ENCODE results near the gene SOX8.
"Not testable (repeated sequence)": the region's sequence is repeated elsewhere in the genome, so short reads cannot be mapped to it uniquely, and the experiment has no call there.

SOX8 gene

DNA sequence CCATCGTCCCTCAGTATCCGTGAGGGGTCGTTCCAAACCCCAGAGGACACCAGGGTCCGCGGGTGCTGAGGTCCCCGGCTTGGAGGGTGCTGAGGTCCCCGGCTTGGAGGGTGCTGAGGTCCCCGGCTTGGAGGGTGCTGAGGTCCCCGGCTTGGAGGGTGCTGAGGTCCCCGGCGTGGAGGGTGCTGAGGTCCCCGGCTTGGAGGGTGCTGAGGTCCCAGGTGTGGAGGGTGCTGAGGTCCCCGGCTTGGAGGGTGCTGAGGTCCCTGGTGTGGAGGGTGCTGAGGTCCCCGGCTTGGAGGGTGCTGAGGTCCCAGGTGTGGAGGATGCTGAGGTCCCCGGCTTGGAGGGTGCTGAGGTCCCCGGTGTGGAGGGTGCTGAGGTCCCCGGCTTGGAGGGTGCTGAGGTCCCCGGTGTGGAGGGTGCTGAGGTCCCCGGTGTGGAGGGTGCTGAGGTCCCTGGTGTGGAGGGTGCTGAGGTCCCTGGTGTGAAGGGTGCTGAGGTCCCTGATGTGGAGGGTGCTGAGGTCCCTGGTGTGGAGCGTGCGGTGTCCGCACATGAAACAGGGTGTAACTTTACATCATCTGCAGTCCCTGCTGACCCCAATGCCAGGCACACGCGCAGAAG lies 43.7 kb downstream of the SOX8 start:
- H3K4me1 ChIP-seq (ENCODE audit: control insufficient read depth, low read depth, low read length); H3K36me3 ChIP-seq (ENCODE audit: control insufficient read depth, low read depth, low read length); H3K27me3 ChIP-seq (ENCODE audit: control insufficient read depth, insufficient read depth, low read length); H3K9me3 ChIP-seq (ENCODE audit: control insufficient read depth, low read depth, low read length); H3K27ac ChIP-seq (ENCODE audit: low read length); H3K4me3 ChIP-seq (ENCODE audit: low read length); H3K9ac ChIP-seq (ENCODE audit: low read length): not testable (repeated sequence)

DNA sequence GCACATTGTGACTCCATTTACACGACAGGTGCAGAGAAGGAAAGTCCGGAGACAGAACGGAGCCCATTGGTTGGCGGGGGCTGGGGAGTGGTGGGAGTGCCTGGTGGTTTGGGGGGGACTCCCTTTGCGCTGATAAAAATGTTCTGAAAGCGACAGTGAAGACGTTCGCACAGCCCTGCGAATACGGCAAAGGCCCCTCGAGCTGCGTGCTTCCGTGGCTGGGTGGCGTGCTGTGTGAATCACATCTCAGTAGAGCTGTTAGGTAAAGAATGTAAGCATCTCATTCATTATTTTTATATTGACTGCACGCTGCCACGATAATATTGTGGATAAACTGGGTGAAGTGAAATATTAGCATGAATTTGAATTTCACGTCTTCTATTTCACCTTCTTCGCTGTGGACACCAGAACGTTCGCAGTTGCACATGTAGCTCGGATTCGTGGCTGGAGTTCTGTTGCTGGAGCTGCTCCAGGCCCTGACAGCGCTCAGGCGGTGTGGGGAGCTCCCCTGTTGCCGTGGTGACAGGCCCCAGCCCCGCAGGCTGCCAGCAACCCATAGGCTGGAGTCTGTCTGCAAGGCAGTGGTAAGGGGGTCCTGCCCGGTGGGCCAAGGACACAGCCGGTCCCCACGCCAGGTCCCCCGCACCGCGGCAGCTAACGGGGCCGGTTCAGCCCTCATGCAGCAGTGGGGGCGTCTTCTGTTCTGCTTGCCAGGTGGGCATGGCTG lies 44.6 kb downstream of the SOX8 start:
- Histone ChIP-seq H3K4me3 (ENCODE audit: low read length) (no peak overlapping the region), H3K27me3 (ENCODE audit: control insufficient read depth, insufficient read depth, low read length) (no peaks in the 10 kb centered on the region)

GRCh38 chr16:1026784-1027500 lies 45.4 kb downstream of the SOX8 start:
- H3K27ac ChIP-seq (ENCODE audit: low read length) = no peak overlapping the region
- H3K27me3 ChIP-seq (ENCODE audit: control insufficient read depth, insufficient read depth, low read length) = no peaks in the 10 kb centered on the region
- H3K4me1 ChIP-seq (ENCODE audit: control insufficient read depth, low read depth, low read length) = no peaks in the 10 kb centered on the region
- no peak overlapping the region for H3K9ac ChIP-seq (ENCODE audit: low read length)
- no peaks in the 10 kb centered on the region for H3K9me3 ChIP-seq (ENCODE audit: control insufficient read depth, low read depth, low read length)
- no peaks in the 10 kb centered on the region for H3K36me3 ChIP-seq (ENCODE audit: control insufficient read depth, low read depth, low read length)
- H3K4me3 ChIP-seq (ENCODE audit: low read length) = no peak overlapping the region

More for the DNA sequence above, 44.6 kb downstream of the SOX8 start:
- no peaks in the 10 kb centered on the region for H3K9me3 ChIP-seq (ENCODE audit: control insufficient read depth, low read depth, low read length)
- no peaks in the 10 kb centered on the region for H3K4me1 ChIP-seq (ENCODE audit: control insufficient read depth, low read depth, low read length)
- H3K27ac ChIP-seq (ENCODE audit: low read length) = no peak overlapping the region
- H3K36me3 ChIP-seq (ENCODE audit: control insufficient read depth, low read depth, low read length) = no peaks in the 10 kb centered on the region
- no peak overlapping the region for H3K9ac ChIP-seq (ENCODE audit: low read length)

DNA sequence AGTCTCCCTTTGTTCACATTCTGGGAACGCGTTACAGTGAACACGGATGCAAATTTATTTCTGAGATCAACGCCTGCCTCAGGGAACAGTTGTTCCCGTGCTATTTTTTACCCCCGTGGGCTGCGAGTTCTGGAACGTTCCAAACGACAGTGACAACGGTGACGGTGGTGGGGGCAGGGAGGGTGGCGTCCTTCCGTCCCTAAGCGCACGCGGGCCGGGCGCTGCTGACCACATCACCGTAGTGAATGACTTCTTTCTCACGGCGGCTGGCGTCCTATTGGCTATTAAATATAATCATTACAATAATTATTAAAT lies 45.9 kb downstream of the SOX8 start:
- no peak overlapping the region for H3K9ac ChIP-seq (ENCODE audit: low read length)
- no peak overlapping the region for H3K4me3 ChIP-seq (ENCODE audit: low read length)
- H3K9me3 ChIP-seq (ENCODE audit: control insufficient read depth, low read depth, low read length) = no peaks in the 10 kb centered on the region
- H3K27me3 ChIP-seq (ENCODE audit: control insufficient read depth, insufficient read depth, low read length) = no peaks in the 10 kb centered on the region
- H3K4me1 ChIP-seq (ENCODE audit: control insufficient read depth, low read depth, low read length) = no peaks in the 10 kb centered on the region
- H3K27ac ChIP-seq (ENCODE audit: low read length) = no peak overlapping the region
- no peaks in the 10 kb centered on the region for H3K36me3 ChIP-seq (ENCODE audit: control insufficient read depth, low read depth, low read length)

GRCh38 chr16:1028056-1028455 lies 46.5 kb downstream of the SOX8 start:
- Histone ChIP-seq H3K4me1 (ENCODE audit: control insufficient read depth, low read depth, low read length) (no peaks in the 10 kb centered on the region), H3K9me3 (ENCODE audit: control insufficient read depth, low read depth, low read length) (no peaks in the 10 kb centered on the region), H3K27me3 (ENCODE audit: control insufficient read depth, insufficient read depth, low read length) (no peaks in the 10 kb centered on the region), H3K27ac (ENCODE audit: low read length) (no peak overlapping the region), H3K4me3 (ENCODE audit: low read length) (no peak overlapping the region), H3K9ac (ENCODE audit: low read length) (no peak overlapping the region), H3K36me3 (ENCODE audit: control insufficient read depth, low read depth, low read length) (no peaks in the 10 kb centered on the region)

- no peaks in the 10 kb centered on the region for H3K4me1 ChIP-seq (ENCODE audit: control insufficient read depth, low read depth, low read length)
- no peaks in the 10 kb centered on the region for H3K27me3 ChIP-seq (ENCODE audit: control insufficient read depth, insufficient read depth, low read length)
- H3K4me3 ChIP-seq (ENCODE audit: low read length) = no peak overlapping the region
- no peak overlapping the region for H3K9ac ChIP-seq (ENCODE audit: low read length)
- H3K27ac ChIP-seq (ENCODE audit: low read length) = no peak overlapping the region
- no peaks in the 10 kb centered on the region for H3K36me3 ChIP-seq (ENCODE audit: control insufficient read depth, low read depth, low read length)
- H3K9me3 ChIP-seq (ENCODE audit: control insufficient read depth, low read depth, low read length) = no peaks in the 10 kb centered on the region
Observed at GRCh38 chr16:1028524-1029258, 47.1 kb downstream of the SOX8 start.

DNA sequence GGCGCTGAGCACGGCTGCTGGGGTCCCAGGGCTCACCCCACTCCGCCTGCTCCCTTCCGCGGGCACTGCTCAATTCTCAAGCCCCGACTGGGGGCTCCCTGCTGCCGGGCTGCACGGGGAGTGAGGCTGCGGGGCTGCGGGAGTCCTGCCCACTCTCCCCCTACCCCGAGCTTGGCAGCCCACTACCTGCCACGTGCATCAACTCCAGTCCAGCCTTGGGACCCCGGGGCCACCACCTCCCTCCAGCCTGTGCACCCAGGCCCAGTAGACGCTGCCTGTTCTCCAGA lies 47.6 kb downstream of the SOX8 start:
- H3K9me3 ChIP-seq (ENCODE audit: control insufficient read depth, low read depth, low read length) = no peaks in the 10 kb centered on the region
- no peak overlapping the region for H3K9ac ChIP-seq (ENCODE audit: low read length)
- H3K4me1 ChIP-seq (ENCODE audit: control insufficient read depth, low read depth, low read length) = no peaks in the 10 kb centered on the region
- no peak overlapping the region for H3K4me3 ChIP-seq (ENCODE audit: low read length)
- H3K27ac ChIP-seq (ENCODE audit: low read length) = no peak overlapping the region
- H3K36me3 ChIP-seq (ENCODE audit: control insufficient read depth, low read depth, low read length) = no peaks in the 10 kb centered on the region
- no peaks in the 10 kb centered on the region for H3K27me3 ChIP-seq (ENCODE audit: control insufficient read depth, insufficient read depth, low read length)

- no peak overlapping the region for H3K27ac ChIP-seq (ENCODE audit: low read length)
- no peaks in the 10 kb centered on the region for H3K9me3 ChIP-seq (ENCODE audit: control insufficient read depth, low read depth, low read length)
- H3K36me3 ChIP-seq (ENCODE audit: control insufficient read depth, low read depth, low read length) = no peaks in the 10 kb centered on the region
- no peak overlapping the region for H3K4me3 ChIP-seq (ENCODE audit: low read length)
- H3K4me1 ChIP-seq (ENCODE audit: control insufficient read depth, low read depth, low read length) = no peaks in the 10 kb centered on the region
- no peaks in the 10 kb centered on the region for H3K27me3 ChIP-seq (ENCODE audit: control insufficient read depth, insufficient read depth, low read length)
- H3K9ac ChIP-seq (ENCODE audit: low read length) = no peak overlapping the region
Observed at GRCh38 chr16:1030473-1030901, 48.9 kb downstream of the SOX8 start.

DNA sequence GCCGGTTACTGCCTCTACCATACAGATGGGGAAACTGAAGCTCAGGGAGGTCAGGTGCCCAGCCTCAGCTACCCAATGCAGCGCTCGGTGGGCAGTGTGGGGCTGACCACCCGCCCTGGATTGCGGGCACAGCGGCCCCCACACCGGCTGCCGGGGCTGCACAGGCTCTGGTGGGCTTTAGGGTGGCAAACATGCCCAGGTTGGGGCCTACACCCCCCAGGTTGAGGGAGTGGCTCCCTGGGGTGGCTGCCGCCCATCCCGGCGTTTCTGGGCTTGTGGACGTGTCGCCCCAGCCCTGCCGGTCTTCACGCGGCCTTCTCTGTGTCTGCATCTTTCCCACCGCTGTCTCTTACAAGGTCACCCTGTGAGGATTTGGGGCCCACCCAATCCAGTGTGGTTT lies 50.1 kb downstream of the SOX8 start:
- Histone ChIP-seq H3K4me3 (ENCODE audit: low read length) (no peak overlapping the region), H3K27me3 (ENCODE audit: control insufficient read depth, insufficient read depth, low read length) (no peaks in the 10 kb centered on the region), H3K9me3 (ENCODE audit: control insufficient read depth, low read depth, low read length) (no peaks in the 10 kb centered on the region), H3K36me3 (ENCODE audit: control insufficient read depth, low read depth, low read length) (no peaks in the 10 kb centered on the region), H3K9ac (ENCODE audit: low read length) (no peak overlapping the region), H3K4me1 (ENCODE audit: control insufficient read depth, low read depth, low read length) (no peaks in the 10 kb centered on the region), H3K27ac (ENCODE audit: low read length) (no peak overlapping the region)

GRCh38 chr16:1032607-1033006 lies 51.0 kb downstream of the SOX8 start:
- H3K27ac ChIP-seq (ENCODE audit: low read length) = no peak overlapping the region
- H3K27me3 ChIP-seq (ENCODE audit: control insufficient read depth, insufficient read depth, low read length) = no peaks in the 10 kb centered on the region
- no peaks in the 10 kb centered on the region for H3K9me3 ChIP-seq (ENCODE audit: control insufficient read depth, low read depth, low read length)
- no peak overlapping the region for H3K9ac ChIP-seq (ENCODE audit: low read length)
- no peaks in the 10 kb centered on the region for H3K36me3 ChIP-seq (ENCODE audit: control insufficient read depth, low read depth, low read length)
- no peak overlapping the region for H3K4me3 ChIP-seq (ENCODE audit: low read length)
- no peaks in the 10 kb centered on the region for H3K4me1 ChIP-seq (ENCODE audit: control insufficient read depth, low read depth, low read length)

GRCh38 chr16:1033128-1033679 lies 51.6 kb downstream of the SOX8 start:
- H3K27me3 ChIP-seq (ENCODE audit: control insufficient read depth, insufficient read depth, low read length) = no peaks in the 10 kb centered on the region
- H3K36me3 ChIP-seq (ENCODE audit: control insufficient read depth, low read depth, low read length) = no peaks in the 10 kb centered on the region
- H3K4me3 ChIP-seq (ENCODE audit: low read length) = no peak overlapping the region
- no peak overlapping the region for H3K27ac ChIP-seq (ENCODE audit: low read length)
- no peak overlapping the region for H3K9ac ChIP-seq (ENCODE audit: low read length)
- no peaks in the 10 kb centered on the region for H3K9me3 ChIP-seq (ENCODE audit: control insufficient read depth, low read depth, low read length)
- H3K4me1 ChIP-seq (ENCODE audit: control insufficient read depth, low read depth, low read length) = no peaks in the 10 kb centered on the region
